Activated CD4-positive, CD25-positive, alpha-beta regulatory T cell treated with anti-CD3 and anti-CD28 coated beads, Interleukin-2, amount 50 U/mL, for 24 hours (primary cell): ENCODE data around the gene MYO10.

Experiments
- ATAC-seq, 2 donors: fragments of 150-1000 bp; cut with Tn5 transposase; one replicate each; pipeline ENCODE4 v1.10.0; 2021; ENCODE audit warnings: mild to moderate bottlenecking in 1 of 2, moderate library complexity in 1 of 2

The MYO10 gene

DNA sequence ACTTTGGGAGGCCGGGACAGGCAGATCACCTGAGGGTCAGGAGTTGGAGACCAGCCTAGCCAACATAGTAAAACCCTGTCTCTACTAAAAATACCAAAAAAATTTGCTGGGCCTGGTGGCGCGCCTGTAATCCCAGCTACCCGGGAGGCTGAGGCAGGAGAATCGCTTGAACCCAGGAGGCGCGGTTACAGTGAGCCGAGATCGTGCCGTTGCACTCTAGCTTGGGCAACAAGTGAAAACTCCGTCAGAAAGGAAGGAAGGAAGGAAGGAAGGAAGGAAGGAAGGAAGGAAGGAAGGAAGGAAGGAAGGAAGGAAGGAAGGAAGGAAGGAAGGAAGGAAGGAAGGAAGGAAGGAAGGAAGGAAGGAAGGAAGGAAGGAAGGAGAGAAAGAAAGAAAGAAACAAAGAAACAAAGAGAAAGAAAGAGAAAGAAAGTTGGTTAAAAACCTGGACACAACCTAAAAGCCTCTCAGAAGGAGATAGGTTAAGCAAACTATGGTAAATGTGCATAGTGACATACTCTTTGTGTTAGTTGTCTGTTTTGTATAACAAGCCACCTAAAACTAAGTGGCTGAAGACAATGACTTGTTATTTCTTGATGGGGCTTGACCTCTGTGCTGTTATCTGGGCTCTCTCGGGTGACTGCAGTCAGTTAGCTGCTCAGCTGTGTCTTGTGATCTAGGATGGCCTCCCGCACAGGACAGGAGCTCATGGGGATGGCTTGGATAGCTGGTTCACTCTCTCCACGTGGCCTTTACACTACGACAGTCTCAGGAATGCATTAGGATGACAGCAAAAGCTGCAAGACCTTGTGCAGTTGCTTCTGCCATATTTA is 8.0 kb upstream of the MYO10 start:
- ATAC-seq = no peak

DNA sequence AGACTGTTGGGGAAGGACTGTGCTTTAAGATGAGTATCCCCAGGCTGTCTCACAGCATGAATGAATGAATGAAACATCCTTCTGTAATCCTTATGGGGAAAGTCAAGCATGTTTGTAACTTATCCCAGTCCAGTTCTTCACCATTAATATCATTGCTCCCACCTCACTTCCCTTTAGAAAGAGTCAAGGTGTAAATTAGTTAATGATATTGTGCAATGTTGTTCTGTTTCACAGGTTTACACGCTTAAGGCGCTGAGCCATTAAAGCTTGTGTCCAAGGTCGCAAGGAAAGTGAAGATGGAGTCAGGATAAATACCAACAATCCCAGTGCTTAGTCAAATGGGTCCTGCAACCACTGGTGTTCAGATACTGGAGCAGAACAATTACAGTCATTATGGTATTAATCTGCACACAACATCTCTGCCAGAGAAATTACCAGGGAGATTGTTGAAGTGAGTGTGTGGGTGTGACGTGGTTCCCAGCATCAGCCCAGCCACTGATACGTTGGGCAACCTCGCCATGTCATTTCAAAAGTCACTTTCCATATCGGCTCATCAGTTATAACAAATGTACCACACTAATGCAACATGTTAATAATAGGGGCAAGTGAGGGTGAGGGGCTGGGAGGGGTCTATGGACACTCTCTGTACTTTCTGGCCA is 1.5 kb upstream of the MYO10 start:
- no peak for ATAC-seq

DNA sequence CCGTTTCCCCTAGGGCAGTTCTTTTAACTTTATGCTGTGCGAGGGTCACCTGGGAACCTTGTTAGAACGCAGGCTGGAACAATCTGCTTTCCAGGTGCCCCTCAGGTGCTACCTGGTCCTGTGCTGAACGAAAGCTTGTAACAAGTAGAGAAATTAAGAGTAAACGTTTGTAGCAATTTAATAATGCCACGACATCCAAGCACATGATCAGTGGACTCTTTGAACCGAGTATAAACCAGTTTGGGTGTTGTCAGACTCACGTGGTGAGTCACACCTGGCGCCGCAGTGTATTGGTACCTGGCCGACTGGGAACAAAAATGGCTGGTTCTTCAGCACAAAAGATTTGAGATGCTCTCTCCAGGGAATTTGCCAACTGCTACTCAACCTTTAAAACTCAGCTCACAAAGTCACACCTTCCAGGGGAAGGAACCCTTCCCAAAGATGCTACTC is 926 bp upstream of the MYO10 start:
- ATAC-seq = no peak

DNA sequence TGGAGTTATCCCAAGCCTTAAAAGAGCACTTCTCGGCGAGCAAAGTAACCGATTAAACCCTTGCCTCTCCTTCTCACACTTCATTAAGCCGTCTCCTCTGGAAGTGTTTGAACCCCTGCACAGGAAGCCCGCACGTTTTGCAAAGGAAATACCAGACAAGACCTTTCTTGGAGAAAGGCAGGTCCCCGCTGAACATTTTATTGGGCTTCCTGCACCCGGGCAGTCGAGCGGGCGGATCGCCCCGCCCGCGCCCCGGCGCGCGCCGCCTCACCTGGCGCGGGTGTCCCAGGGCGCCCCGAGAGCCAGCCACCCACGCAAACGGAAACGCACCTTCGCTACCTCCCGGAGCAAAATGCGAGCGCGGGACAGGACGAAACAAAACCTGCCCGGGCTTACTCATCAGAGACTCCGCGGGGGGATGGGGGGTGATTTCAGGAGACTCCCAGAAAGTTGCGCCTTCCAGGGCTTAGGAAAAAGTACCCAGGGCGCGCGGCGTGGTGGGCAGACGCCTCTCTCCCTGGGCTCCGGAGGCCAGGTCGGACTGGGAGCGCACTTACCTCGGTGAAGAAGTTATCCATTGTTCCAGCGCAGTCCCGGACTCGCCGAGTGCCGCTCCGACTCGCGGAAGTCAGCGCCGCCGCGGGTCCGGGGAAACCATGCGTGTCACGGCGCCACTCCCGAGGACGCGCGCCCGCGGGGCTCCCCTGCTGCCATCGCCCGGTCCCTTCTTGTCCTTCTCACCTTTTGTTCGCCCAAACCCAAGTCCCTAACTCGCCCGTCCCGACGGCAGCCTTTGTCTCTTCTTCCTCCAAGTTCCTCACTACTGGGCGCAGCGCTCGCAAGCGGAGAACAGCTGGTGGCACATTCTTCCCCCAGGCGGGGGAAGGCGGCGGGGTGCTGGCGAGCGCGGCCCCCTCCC is 598 bp downstream of the MYO10 start:
- ATAC-seq = peak; percentile 14 to 20

DNA sequence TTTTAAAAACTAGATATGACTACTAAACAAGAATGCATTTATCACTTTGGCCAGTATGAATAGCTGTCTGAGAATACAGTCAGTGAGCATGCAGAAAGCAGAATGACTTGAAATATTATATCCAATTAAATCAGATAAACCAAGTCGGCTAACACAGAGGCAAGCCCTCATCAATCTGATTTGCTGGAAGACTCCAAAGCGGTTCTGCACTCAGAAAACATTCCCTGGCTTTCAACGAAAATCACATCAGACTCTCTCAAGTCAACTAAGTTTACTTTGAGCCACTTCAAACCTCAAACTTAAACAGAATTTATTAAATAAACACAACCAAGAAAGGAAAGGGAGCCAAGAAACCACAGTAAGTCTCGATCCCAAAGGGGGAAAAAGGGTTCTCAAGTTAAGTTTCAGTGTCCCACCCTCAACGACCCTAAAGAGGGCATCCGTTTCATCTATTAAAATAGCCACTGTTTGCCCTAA is 1.4 kb downstream of the MYO10 start:
- ATAC-seq = no peak

DNA sequence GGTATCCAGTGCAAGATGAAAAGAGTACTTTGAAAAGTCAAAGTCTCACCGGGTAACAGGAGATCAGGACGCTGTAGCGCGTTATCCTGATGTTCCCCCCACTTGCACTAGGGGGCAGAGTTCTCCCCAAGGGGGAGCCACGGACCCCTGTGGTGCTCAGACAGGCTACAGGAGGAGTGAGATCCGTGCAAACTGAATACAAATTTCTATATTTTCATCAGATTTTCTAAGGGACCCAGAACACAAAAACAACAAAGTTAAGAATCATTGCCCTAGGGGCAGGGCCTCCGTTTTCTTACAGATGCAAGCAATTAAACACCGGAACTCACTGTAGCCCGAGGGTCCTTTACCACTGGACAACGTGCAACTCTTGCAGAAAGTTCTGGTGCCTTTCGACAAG is 2.0 kb downstream of the MYO10 start:
- ATAC-seq = no peak

DNA sequence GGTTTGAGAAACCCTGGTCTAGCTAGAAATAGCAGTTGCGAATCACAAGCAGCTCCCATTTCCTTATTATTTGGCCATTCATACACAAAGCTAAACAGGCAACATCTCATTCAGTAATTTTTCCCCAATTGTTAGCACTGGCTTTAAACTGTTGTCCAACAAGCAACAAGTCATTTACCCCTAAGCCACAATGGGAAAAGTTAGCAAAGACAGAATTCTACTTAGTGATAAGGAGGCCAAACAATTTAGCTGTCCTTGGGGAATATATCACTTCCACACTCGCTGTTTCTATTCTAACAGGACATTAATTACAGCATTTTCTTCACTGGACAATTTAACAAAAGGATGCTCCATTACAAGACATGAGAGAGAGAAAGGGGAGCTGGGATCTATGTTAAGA is 2.8 kb downstream of the MYO10 start:
- ATAC-seq = no peak

DNA sequence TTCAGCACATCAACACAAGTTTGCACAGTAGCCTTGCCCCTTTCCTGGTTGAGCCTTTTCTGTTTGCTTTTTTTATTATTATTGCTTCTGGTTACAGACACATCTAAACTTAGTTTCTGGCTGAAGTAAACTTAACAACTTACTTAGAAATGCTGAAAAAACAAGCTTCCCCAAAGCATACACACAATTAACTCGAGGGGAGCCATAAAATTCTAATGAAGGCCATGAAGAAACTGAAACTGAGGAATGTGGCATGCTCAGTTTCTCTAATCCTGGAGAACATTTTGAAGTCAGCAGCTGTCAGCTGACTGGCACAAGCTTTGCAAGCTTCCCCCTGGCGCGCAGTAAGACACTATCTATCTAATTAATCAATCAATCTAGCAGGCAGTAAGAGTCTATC is 3.7 kb downstream of the MYO10 start:
- no peak for ATAC-seq

DNA sequence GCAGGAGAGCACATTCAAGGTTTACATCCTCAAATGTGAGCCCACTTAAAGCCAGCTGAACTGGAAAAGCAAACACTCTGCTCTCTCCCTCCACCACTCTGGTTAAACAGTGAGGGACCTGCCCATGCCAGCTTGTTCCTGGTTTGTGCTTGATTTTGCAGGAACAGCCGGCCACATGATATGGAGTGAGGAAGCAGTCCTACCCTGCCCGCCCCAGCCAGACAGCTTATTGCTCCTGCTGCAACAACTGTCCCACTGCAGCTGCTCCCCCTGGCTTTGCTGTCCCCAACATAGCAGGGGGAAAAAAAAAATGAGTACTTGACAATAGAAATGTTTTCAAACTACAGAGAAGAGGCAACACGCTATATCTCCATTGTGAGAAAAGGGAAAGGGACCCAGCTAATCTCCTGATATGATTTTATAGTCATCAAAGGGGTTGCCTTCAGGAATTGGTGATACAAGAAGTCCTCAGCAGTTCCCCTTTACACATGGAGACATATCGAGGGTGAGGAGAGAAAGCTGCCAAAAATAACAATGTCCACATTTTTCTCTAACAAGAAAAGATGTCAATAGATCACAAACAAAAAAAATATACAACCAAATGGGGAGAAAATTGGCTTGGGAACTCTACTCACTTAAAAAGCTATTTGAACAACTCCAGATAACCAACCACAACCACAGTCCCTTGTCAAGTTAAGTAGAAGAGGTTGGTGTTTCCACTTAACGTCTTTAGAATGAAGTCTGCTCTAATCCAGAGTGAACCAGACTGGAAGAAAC is 4.6 kb downstream of the MYO10 start:
- no peak for ATAC-seq

DNA sequence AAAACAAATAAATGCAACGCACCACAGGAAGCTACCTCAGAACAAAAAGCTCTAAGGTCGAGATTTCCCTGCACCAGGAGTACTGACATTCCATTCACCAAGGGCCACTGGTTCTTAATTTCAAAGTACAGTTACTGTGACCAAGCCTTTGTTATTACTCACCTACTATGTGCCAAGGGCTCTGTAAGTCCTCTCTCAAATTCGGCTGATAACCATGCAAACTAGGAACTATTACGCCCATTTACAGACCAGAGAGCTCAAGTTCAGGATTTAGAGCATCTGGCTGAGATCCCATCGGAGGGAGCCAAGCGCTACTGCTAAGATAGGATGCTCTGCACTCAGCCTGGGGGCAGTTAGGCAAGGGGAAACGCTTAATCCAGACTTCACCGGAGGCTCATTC is 5.6 kb downstream of the MYO10 start:
- no peak for ATAC-seq

DNA sequence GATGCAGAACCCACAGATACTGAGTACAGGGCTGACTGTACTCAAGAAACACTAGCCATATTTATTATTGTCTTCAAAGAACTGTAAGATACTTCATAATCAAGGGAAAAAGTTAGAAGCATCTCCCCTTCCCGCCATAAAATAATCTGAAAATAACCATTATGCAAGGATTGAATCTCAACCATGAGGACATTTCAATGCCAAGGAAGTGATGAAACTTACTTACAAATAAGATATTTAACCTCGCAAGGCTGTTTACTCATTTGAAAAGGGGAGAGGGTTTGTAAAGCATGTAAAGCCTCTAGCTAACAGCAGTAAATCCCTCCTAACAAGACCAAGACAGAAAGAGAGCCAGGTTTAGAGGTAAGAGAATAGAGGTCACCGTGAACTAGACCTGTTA is 6.3 kb downstream of the MYO10 start:
- no peak for ATAC-seq

DNA sequence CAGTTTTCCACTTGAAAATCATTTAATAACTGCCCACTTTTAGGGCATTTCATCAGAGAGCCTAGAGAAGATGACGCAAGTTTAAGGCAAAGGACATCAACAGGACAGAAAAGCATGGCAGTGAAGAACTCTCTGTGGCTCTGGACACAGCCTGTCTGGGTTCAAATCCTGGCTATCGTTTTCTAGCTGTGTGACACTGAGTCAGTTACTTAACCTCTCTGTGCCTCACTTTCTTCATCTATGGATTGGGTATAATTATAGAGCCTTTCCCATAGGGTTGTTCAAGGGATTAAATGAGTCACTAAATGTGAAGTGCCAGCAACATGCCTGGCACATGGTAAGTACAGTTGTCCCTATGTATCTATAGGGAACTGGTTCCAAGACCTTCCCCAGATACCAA is 6.7 kb downstream of the MYO10 start:
- ATAC-seq = no peak

DNA sequence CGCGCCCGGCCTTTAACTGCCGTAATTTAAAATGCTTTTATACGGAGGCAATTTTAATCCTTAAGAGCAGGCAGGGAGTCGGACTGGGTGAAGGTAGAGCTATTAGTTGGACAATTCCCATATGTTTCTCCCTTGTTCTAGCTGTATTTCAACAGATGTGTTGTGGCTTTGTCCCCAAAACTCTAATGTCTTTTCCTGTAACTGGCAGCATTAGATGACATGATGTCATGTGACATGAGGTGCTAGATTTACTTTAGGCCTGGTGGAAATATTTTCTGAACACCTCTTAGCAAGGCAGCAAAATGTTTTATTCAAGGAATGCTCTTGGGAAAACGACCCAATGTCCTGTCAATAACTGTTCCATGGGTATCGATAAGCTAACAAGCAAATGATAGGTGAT is 8.5 kb downstream of the MYO10 start:
- ATAC-seq = no peak

DNA sequence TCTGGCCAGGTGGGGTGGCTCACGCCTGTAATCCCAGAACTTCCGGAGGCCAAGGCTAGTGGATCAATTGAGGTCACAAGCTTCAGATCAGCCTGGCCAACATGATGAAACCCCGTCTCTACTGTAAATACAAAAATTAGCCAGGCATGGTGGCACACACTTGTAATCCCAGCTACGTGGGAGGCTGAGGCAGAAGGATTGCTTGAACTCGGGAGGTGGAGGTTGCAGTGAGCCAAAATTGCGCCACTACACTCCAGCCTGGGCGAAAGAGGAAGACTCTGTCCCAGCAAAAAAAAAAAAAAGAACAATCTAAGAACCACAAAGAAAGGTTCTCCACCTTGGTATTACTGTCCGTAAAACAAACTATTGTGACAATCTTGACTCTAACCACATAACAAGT is 9.7 kb downstream of the MYO10 start:
- ATAC-seq = no peak

DNA sequence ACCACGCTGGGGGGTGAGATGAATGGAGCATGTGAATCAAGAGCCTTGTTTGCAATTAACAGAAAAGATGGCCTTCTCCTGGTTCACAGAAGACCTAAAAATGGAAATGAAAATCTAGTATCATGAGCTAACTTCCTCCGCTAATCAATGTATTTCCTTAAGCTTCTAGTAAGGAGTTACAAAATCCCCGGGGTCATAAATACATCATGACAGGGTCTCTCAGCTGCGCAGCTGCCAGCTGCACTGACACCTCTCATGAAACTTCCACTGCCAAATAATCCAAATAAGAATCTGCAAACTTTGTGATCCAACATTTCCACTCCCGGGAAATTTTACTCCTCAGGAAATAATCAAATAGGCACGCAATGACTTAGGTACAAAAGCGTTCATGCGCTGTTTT is 11.9 kb downstream of the MYO10 start:
- ATAC-seq = no peak

DNA sequence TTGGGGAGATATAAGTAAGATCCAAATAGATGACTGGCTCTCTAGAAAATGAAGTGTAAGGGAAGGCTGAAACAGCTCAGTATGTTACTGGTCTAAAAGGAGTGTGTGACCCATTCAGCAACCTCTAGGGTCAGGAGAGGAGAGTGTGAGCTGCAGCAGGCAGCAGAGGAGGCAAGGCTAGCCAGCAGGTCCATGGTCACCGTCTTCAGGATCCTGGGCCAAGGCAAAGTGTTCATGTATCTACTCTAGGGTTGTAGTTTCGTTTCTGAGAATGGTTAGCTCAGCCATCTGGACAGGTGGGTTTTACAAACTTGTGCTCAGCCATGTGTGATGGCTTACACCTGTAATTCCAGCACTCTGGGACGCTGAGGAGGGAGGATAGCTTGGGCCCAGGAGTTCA is 13.7 kb downstream of the MYO10 start:
- ATAC-seq = no peak

DNA sequence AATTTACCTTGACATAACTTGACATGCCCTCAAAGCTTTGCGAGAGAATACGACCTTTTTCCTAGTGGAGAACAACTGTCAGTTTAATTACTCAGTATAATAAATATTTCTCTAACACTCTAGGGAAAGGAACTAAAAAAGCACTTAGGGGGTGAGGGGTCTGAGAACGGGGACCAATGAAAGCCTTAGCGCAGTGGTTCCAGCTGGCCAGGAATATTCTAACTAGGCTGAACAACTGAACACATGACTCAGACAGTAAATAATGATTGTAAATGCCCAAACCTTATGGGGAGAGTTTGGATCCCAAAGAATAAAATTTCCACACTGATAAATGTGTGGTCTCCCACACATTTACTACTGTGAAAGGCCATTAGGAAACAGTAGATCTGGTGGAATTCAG is 14.9 kb downstream of the MYO10 start:
- no peak for ATAC-seq

DNA sequence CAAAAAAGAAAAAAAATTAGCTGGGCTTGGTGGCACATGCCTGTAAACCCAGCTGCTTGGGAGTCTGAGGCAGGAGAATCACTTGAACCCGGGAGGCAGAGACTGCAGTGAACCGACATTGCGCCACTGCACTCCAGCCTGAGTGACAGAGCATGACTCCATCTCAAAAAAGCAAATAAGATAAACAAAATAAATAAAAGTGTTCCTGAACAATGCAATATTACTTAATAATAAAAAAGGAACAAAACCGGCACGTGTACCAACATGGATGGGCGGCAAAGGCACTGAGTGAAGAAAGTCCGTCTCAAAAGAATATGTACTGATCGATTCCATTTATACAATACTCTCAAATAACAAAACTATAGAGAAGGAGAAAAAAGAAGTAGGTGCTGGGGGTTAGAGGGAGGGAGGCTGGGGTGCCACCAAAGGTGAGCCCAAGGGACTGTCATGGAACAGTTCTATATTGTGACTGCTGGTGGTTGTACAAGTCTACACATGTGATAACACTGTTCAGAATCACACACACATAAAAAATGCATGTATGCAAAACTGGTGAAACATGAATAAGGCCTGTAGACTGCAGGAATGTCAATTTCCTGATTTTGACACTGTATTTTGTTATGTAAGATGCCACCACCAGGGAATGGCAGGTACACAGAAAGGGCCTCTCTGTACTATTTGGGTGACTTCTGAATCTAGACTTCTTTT is 15.8 kb downstream of the MYO10 start:
- no peak for ATAC-seq

DNA sequence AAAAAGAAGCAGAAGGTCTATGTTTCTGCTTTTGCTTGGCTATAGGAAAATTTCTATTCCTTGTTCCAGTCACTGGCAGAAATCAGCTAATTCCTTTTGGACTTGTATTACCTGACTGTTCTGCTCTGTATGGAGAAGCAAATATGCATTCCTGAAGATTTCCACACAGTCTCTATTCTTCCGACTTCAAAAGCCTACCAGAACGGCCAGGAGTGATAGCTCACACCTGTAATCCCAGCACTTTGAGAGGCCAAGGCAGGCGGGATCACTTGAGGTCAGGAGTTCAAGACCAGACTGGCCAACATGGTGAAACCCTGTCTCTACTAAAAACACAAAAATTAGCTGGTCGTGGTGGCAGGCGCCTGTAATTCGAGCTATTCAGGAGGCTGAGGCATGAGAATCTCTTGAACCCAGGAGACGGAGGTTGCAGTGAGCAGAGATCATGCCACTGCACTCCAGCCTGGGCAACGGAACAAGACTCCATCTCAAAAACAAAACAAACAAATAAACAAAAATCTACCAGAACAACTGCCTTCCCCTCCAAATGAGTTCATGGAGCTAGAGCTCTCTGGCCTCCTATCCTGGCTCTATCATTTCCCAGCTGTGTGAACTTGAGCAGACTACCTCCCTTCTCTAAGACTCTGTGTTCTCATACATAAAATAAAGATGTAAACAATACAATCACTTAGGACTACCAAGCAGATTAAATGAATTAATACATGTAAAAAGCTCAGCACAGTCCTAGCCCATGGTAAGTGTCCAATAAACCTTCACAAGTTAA is 17.0 kb downstream of the MYO10 start:
- ATAC-seq = no peak

DNA sequence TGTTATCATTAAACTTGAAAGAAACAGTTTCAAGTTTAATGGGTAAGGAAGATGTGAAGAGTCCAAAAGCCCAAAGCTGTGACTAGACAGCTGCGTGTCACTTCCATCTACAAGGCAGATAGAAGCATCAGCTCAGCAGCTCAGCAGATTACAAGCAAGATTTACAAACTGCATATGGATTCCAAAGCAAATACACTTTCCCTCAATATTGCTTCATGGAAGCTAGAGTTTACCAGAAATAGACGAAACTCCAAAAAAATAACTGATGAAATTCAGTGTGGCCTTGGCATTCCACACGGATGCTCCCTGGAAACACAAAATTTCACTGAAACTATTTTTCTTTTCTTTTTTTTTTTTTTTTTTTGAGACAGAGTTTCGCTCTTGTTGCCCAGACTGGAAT is 17.9 kb downstream of the MYO10 start:
- ATAC-seq = no peak
